Activated CD4-positive, alpha-beta memory T cell treated with anti-CD3 and anti-CD28 coated beads, Interleukin-2, amount 10 ng/mL, durations not matched to agents 7 days and 5 days (primary cell): Measurements from ENCODE around the gene PCDH19. TPM values are rescaled to one million over a fixed set of nuclear protein-coding genes. Genes with fewer than 3 reads are reported as not detected.
A peak's percentile ranks its signal among the peaks of the same experiment; 100 is the strongest.
"Not testable (repeated sequence)": the region's sequence is repeated elsewhere in the genome, so short reads cannot be mapped to it uniquely, and the experiment has no call there.

Experiments used
- CTCF ChIA-PET: fragments of 350-600 bp; sonication (Branson Sonifier 250); formaldehyde crosslinking; loops from one replicate; lab custom pipeline; 2021; ENCODE audit warnings: antibody characterized with exemption, inconsistent platforms; lab: Charles Lee
- POLR2A ChIA-PET: fragments of 350-600 bp; sonication (Branson Sonifier 250); formaldehyde crosslinking; loops from one replicate; lab custom pipeline; 2021; ENCODE audit warnings: antibody characterized with exemption; lab: Charles Lee
- DNase-seq: peaks from one replicate; pipeline ENCODE4 v3.0.0-alpha.2; 2020
- H3K27ac Mint-ChIP-seq: one replicate; pipeline ENCODE4 v1.8.0; 2021; ENCODE audit warnings: mild to moderate bottlenecking, mixed read lengths
- H3K27me3 Mint-ChIP-seq: one replicate; pipeline ENCODE4 v1.8.0; 2021; ENCODE audit warnings: mixed read lengths
- H3K36me3 Mint-ChIP-seq: one replicate; pipeline ENCODE4 v1.8.0; 2021; ENCODE audit warnings: low read depth, mixed read lengths
- H3K4me1 Mint-ChIP-seq: one replicate; pipeline ENCODE4 v1.8.0; 2021; ENCODE audit warnings: mixed read lengths
- H3K4me3 Mint-ChIP-seq: one replicate; pipeline ENCODE4 v1.8.0; 2021; ENCODE audit warnings: mild to moderate bottlenecking, mixed read lengths
- H3K9me3 Mint-ChIP-seq: one replicate; pipeline ENCODE4 v1.8.0; 2021; ENCODE audit warnings: mixed read lengths
- total RNA-seq, 2 experiments: library from RNA; stranded (reverse); gene quantifications; one replicate each; pipeline ENCODE4 v1.2.3, GENCODE V29; 2021

PCDH19 gene, protein sequence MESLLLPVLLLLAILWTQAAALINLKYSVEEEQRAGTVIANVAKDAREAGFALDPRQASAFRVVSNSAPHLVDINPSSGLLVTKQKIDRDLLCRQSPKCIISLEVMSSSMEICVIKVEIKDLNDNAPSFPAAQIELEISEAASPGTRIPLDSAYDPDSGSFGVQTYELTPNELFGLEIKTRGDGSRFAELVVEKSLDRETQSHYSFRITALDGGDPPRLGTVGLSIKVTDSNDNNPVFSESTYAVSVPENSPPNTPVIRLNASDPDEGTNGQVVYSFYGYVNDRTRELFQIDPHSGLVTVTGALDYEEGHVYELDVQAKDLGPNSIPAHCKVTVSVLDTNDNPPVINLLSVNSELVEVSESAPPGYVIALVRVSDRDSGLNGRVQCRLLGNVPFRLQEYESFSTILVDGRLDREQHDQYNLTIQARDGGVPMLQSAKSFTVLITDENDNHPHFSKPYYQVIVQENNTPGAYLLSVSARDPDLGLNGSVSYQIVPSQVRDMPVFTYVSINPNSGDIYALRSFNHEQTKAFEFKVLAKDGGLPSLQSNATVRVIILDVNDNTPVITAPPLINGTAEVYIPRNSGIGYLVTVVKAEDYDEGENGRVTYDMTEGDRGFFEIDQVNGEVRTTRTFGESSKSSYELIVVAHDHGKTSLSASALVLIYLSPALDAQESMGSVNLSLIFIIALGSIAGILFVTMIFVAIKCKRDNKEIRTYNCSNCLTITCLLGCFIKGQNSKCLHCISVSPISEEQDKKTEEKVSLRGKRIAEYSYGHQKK (N-terminal part only)
- total RNA-seq: not detected

DNA sequence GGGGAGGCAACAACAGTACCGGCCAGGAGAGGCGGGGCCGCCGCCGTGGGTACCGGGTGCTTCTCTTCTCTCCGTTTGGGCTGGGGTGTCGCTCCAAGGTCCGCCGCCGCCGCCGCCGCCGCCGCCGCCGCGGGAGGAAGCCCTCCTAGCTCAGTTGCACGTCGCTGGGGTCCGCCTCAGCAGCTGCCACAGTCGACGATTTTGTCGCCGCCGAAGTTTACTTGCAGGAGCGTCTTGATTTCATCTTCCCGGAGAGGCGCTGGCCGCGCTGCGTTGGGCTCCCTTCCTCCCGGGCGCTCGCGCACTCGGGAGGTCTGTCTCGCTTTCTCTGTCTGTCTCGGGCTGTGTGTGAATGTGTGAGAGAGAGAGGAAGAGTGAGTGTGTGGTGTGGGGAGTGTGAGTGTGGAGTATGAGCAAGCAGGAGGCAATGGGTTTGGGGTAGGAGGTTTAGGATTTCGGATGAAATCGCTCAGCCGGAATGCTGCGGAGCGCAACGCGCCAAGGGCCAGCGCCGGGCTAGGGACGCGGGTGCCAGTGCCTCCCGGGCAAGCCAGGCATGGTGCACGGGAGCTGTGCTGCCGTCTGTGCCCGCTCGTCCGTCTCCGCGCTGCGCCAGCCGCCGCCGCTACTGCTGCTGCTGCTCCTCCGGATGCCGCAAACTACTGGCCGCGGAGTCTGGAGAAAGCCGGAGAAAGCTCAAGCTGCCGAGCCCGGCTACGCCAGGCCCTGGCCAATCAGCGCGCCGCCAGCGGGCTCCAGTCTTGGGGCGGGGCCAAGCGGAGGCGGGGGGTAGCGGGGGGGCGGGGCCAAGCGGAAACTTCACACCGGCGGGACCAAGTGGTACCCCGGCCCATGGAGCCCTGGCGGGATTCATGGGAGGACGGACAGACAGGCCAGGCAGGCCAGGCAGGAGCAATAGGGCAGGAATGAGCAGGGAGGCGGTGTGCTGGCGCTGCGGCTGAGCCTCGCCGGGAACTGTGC, at the start of gene PCDH19:
Gene PCDH19 (minus strand): TSS at position 664 of the 981 bp plus-strand sequence. CDS start 1,676 bp downstream, outside the sequence.
- DNase-seq: peak; percentile 19
- Mint-ChIP-seq H3K4me1 (peaks cover 3% of the 10 kb centered on the region), H3K9me3 (no peaks in the 10 kb centered on the region), H3K36me3 (no peaks in the 10 kb centered on the region), H3K27me3 (peaks cover 61% of the 10 kb centered on the region), H3K4me3 (peak within 1 kb of the TSS; percentile 27), H3K27ac (no peak within 1 kb of the TSS)
- ChIA-PET POLR2A (no interaction called here), CTCF (interaction anchor here (0.5 kb wide), 1 partner anchor 212 kb away, joined by 3 read pairs; no protein-coding TSS in a partner anchor)

DNA sequence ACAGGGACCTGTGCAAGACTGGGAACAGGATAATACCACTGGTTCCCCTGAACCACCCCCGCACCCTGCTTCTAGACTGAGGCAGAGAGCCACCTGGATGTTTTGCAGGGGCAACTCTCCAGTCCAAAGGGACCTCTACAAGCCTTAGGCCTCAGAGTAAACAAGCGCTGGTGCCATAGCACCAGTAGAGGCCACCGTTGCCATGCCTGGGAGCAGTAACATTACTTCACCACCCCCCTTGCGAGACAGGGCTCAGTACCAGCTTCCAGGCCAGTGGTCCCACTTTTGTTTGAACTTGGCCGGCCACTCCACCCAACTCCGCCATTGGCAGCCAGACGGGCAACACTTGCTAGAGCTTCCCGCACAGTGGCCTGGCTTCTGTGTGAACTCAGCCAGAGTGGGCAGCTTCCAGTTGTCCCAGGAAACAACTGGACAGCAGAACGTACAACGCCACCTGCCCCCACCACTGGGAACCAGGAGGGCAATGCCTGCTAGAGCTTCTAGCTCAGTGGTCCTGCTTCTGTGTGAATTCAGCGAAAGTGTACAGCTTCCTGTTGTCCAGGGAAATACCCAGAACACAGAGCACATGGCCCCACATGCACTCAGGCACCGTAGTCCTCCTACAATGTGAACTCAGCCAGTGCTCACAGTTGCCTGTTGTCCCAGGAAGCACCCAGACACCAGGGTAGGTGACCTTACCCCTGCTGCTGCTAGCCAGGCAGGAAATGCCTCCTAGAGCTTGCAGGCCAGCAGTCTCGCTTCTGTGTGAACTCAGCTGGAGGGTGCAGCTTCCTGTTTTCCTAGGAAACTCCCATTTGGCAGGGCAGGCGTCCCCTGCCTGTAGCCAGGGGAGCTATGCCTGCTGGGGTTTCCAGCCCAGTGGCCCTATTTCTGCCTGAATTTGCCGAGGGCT, 39.9 kb upstream of the PCDH19 start:
- CTCF ChIA-PET: no interaction called here
- POLR2A ChIA-PET: no interaction called here
- no peaks in the 10 kb centered on the region for H3K9me3 Mint-ChIP-seq
- H3K4me1 Mint-ChIP-seq: no peaks in the 10 kb centered on the region
- H3K27me3 Mint-ChIP-seq: no peaks in the 10 kb centered on the region
- H3K36me3 Mint-ChIP-seq: no peaks in the 10 kb centered on the region
- no peak overlapping the region for H3K4me3 Mint-ChIP-seq
- no peak for DNase-seq
- no peak overlapping the region for H3K27ac Mint-ChIP-seq

DNA sequence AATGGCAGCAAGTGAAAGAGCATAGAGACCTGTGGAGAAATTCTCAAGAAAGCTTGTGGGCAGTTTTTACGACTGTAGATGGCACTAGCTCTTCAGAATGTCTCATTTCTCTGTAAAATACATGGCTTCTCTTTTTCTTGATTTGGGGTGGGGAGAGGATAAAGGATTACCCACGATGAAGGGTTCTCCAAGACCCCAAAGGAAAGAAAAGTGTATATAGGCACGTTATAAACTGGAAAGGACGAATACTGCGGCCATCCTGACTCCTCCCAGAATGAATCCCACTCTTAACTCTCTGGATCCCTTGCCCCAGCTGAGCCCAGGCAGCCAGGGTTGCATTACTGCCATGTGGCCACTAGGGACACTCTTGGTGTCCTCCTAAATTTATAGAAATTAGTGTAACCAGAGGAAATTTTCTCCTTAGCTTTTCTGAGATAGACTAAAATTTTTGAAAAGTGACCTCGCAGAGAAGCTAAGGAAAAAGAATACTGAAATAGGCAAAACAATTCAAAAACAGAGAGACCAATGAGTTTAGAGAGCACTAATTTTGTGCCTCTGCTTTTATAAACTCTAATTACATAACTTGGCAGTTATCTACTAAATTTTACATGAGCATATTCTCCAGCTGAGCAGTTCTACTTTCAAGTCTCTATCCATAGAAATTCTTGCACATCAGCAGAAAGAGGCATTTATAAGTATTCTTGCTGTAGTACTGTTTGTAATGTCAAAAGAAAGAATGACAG, 37.8 kb upstream of the PCDH19 start:
- DNase-seq: peak; percentile 15
- Mint-ChIP-seq H3K4me1 (no peaks in the 10 kb centered on the region), H3K4me3 (no peak overlapping the region), H3K36me3 (no peaks in the 10 kb centered on the region), H3K27ac (no peak overlapping the region), H3K27me3 (no peaks in the 10 kb centered on the region), H3K9me3 (no peaks in the 10 kb centered on the region)
- CTCF ChIA-PET: interaction anchor here (0.7 to 1.4 kb wide), 2 partner anchors 10 to 223 kb away, joined by 3 to 5 read pairs; no protein-coding TSS in a partner anchor
- POLR2A ChIA-PET: no interaction called here

DNA sequence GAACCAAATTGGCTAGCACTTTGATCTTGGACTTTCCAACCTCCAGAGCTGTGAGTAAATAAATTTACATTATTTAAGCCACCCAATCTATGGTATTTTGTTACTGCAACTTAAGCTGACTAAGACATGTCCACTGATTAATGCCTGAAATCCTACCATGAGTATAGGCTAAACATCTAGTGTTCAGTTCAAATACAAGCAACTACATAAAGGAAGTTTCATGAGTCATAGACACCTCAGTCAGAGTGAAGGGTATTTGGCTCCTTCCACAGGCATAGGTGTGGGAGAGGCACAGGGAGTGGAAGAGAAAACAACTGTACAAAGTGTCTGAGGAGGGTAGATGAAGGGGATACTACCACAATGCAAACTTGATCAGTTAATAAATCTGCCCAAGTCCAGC, 35.5 kb upstream of the PCDH19 start:
- Mint-ChIP-seq H3K9me3 (no peaks in the 10 kb centered on the region), H3K27ac (no peak overlapping the region), H3K4me3 (no peak overlapping the region), H3K27me3 (no peaks in the 10 kb centered on the region), H3K36me3 (no peaks in the 10 kb centered on the region), H3K4me1 (no peaks in the 10 kb centered on the region)
- CTCF ChIA-PET: no interaction called here
- POLR2A ChIA-PET: no interaction called here
- DNase-seq: no peak

DNA sequence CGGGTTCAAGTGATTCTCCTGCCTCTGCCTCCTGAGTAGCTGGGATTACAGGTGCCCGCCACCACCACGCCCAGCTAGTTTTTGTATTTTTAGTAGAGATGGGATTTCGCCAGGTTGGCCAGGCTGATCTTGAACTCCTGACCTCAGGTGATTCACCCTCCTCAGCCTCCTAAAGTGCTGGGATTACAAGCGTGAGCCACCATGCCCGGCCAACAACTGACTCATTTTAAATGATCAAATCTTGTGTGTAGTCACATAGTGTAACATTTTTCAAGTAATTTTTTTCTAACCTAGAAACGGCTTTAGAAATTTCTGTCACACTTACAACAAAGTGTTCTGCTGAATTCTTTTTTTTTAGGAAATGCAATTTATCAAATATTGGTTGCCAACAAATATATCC, 31.2 kb upstream of the PCDH19 start:
- CTCF ChIA-PET, POLR2A ChIA-PET, H3K9me3 Mint-ChIP-seq, H3K4me3 Mint-ChIP-seq, H3K4me1 Mint-ChIP-seq, H3K27ac Mint-ChIP-seq, H3K27me3 Mint-ChIP-seq, H3K36me3 Mint-ChIP-seq, DNase-seq: not testable (repeated sequence)

DNA sequence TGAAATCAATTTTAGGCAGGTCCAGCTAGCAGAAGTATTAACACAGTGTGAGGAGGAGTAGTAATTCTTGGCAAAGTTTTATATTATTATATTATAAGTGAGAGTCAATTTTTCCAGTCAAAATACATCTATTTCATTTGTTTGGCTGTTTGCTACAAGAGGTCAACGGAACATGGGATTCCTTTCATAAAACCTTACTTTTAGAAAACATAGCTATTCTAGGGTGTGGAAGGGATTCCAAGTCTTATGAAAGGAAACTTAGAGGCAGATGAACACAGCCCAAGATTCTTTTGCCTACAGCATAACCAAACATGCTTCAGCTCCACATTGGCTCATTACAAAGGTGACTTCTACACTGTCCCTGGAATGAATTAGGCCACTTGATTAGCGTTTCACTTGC, 29.9 kb upstream of the PCDH19 start:
- POLR2A ChIA-PET: no interaction called here
- CTCF ChIA-PET: no interaction called here

DNA sequence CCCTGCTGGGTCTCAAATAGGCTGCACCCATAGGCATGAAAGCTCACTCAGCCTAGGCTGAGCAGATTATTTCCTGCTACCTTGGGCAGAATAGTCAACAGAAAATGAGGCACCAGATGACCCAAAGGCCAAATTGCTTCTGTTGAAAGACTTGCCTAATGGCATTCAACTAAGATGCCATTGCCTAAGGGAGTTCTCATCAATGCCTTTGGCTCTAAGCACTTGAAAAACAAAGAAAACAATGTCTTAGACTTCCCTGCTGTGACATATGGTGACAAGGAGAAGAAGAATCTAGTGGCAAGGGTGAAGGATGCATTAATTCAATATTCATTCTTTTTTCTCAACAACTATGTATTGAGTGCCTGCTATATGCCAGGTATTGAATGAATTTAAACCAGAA, 25.7 kb upstream of the PCDH19 start:
- ChIA-PET POLR2A (no interaction called here), CTCF (no interaction called here)
- Mint-ChIP-seq H3K27me3 (no peaks in the 10 kb centered on the region), H3K9me3 (no peaks in the 10 kb centered on the region), H3K4me3 (no peak overlapping the region), H3K36me3 (no peaks in the 10 kb centered on the region), H3K27ac (no peak overlapping the region), H3K4me1 (no peaks in the 10 kb centered on the region)
- no peak for DNase-seq

More for the DNA sequence above, 29.9 kb upstream of the PCDH19 start:
- Mint-ChIP-seq H3K9me3 (no peaks in the 10 kb centered on the region), H3K36me3 (no peaks in the 10 kb centered on the region), H3K4me3 (no peak overlapping the region), H3K27ac (no peak overlapping the region), H3K4me1 (no peaks in the 10 kb centered on the region), H3K27me3 (no peaks in the 10 kb centered on the region)
- DNase-seq: no peak

DNA sequence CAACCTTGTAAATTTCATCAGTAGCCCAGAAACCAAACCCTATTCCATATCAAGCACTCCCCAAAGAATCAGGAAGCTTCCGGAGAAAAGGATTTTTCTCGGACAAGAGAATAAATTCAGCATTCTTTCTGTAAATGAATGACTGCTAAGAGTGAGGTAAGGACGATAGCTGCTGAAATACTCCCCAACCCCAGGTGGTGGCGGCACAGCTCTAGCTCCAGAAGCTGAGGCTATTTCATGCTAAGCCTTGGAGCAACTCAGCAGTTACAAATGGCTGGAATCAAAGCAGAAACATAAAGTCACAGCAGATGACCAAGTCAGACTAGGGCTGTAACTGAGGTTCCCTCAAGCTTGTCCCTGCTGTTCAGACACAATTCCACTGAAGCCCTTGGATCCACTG, 13.9 kb upstream of the PCDH19 start:
- CTCF ChIA-PET: no interaction called here
- Mint-ChIP-seq H3K36me3 (no peaks in the 10 kb centered on the region), H3K27ac (no peak overlapping the region), H3K27me3 (no peaks in the 10 kb centered on the region), H3K4me3 (no peak overlapping the region), H3K4me1 (no peaks in the 10 kb centered on the region), H3K9me3 (no peaks in the 10 kb centered on the region)
- DNase-seq: no peak
- POLR2A ChIA-PET: no interaction called here

DNA sequence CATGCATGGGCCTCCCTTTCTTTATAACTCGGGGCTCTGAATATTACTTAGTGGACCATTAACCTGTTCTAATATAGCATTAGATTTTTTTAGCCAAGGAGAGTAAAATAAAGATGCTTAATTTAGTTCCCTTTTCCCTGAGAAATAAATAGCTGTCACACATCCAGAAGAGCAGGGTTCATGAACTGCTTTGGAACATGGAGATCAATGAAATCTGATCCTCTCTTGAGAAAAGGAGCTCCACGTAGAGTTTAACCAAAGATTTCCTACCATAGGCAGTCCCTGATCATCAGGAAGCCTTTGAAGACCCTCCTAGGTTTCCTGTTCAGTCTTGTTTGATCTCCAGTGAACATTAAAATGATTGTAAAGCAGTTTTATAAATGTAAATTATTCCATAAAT, 8.5 kb upstream of the PCDH19 start:
- CTCF ChIA-PET: no interaction called here
- Mint-ChIP-seq H3K36me3 (no peaks in the 10 kb centered on the region), H3K9me3 (no peaks in the 10 kb centered on the region), H3K27me3 (peaks cover 7% of the 10 kb centered on the region), H3K4me3 (no peak overlapping the region), H3K27ac (no peak overlapping the region), H3K4me1 (no peaks in the 10 kb centered on the region)
- no peak for DNase-seq
- POLR2A ChIA-PET: no interaction called here

DNA sequence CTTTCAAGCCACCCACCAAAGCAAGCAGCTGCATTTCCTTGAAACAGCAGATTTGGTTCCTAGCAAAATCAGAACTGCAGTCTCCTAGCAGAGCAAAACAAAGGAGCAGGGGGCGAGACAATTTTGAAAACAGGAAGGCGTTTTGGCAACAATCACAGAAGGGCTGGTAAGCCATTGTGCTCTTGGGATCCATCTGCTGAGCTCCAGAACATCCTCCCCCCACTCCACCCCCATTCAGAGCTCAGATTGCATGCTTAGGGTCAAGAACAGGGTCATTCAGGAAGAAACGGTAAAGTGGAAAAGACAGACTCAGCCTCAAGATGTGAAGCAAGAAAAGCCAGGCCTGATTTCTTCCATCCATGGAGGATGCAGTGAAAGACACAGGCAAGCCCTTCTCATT, 7.6 kb upstream of the PCDH19 start:
- no peak for DNase-seq
- CTCF ChIA-PET: no interaction called here
- H3K36me3 Mint-ChIP-seq: no peaks in the 10 kb centered on the region

DNA sequence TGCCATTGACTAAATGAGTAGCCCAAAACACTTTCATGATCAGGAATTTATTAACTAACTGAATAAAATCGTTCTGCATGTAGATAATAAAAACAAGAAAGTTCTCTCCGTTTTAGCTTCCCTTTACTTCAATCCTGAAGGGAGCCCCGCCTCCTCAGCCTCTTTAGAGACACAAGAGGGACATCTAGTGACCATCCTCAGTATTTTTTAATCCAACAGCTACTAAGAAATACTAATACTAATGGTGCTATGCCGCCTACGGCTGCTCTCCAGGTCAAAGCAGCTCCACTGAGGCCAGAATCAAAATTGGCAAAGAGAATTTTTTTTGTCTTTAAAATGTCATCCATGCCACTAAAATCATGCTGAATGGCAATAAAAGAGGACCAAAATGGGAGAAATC, 3.2 kb upstream of the PCDH19 start:
- peaks cover 3% of the 10 kb centered on the region for H3K4me1 Mint-ChIP-seq
- ChIA-PET POLR2A (no interaction called here), CTCF (interaction anchor here (0.6 to 1.4 kb wide), 2 partner anchors 24 to 40 kb away, joined by 3 read pairs; no protein-coding TSS in a partner anchor)
- H3K9me3 Mint-ChIP-seq: no peaks in the 10 kb centered on the region
- no peak overlapping the region for H3K27ac Mint-ChIP-seq
- no peak overlapping the region for H3K4me3 Mint-ChIP-seq
- no peaks in the 10 kb centered on the region for H3K36me3 Mint-ChIP-seq
- H3K27me3 Mint-ChIP-seq: peaks cover 41% of the 10 kb centered on the region
- DNase-seq: peak; percentile 17

More for the DNA sequence above, 7.6 kb upstream of the PCDH19 start:
- Mint-ChIP-seq H3K9me3 (no peaks in the 10 kb centered on the region), H3K27ac (no peak overlapping the region), H3K27me3 (peaks cover 14% of the 10 kb centered on the region), H3K4me1 (no peaks in the 10 kb centered on the region), H3K4me3 (no peak overlapping the region)
- POLR2A ChIA-PET: no interaction called here
